GOT3 (cell line): ENCODE results near the gene ABHD6.
"Not testable (repeated sequence)": the region's sequence is repeated elsewhere in the genome, so short reads cannot be mapped to it uniquely, and the experiment has no call there.

ENCODE experiments used
- DNase-seq: peaks from one replicate; lab custom pipeline; 2025; ENCODE audit warnings: mixed read lengths; lab: John Stamatoyannopoulos, UW

Gene ABHD6

GRCh38 chr3:58281069-58281468, 43.5 kb downstream of the ABHD6 start:
- DNase-seq, result no peak

- DNase-seq, result no peak
These were observed 47.7 kb downstream of the ABHD6 start for GRCh38 chr3:58285334-58285733.

- DNase-seq, result no peak
These were observed 49.8 kb downstream of the ABHD6 start for GRCh38 chr3:58287354-58287753.

- DNase-seq, result no peak
These were observed 50.6 kb downstream of the ABHD6 start for GRCh38 chr3:58288011-58288728.

- DNase-seq, result not testable (repeated sequence)
These were observed 51.5 kb downstream of the ABHD6 start for GRCh38 chr3:58288964-58289613.

GRCh38 chr3:58290446-58290845, 52.9 kb downstream of the ABHD6 start:
- not testable (repeated sequence) for DNase-seq

GRCh38 chr3:58291671-58292338, 54.2 kb downstream of the ABHD6 start:
- DNase-seq, result no peak

- no peak for DNase-seq
These were observed 55.3 kb downstream of the ABHD6 start for GRCh38 chr3:58292866-58293265.

GRCh38 chr3:58293516-58293915, 55.9 kb downstream of the ABHD6 start:
- DNase-seq, result no peak

- DNase-seq, result no peak
These were observed 58.7 kb downstream of the ABHD6 start for GRCh38 chr3:58296269-58296668.

GRCh38 chr3:58296843-58297242, 59.3 kb downstream of the ABHD6 start:
- no peak for DNase-seq

GRCh38 chr3:58298190-58298589, 60.6 kb downstream of the ABHD6 start:
- no peak for DNase-seq

GRCh38 chr3:58299075-58299474, 61.5 kb downstream of the ABHD6 start:
- DNase-seq, result no peak

- DNase-seq, result no peak
These were observed 62.4 kb downstream of the ABHD6 start for GRCh38 chr3:58299839-58300516.

GRCh38 chr3:58305882-58306711, 68.5 kb downstream of the ABHD6 start, which contains the start of the genes HTD2 and RPP14:
HTD2 (plus strand) TSS chr3:58306520; CDS start chr3:58317614, 11,094 bp downstream.
RPP14 (plus strand) TSS chr3:58306245; CDS start chr3:58310330, 4,085 bp downstream.
- peak; percentile 86 for DNase-seq

- no peak for DNase-seq
These were observed 70.1 kb downstream of the ABHD6 start for GRCh38 chr3:58307639-58308215.

GRCh38 chr3:58308728-58309127, 71.1 kb downstream of the ABHD6 start:
- no peak for DNase-seq

GRCh38 chr3:58317811-58318210, 80.2 kb downstream of the ABHD6 start:
- no peak for DNase-seq

GRCh38 chr3:58321791-58322190, 84.2 kb downstream of the ABHD6 start:
- no peak for DNase-seq

- DNase-seq, result no peak
These were observed 85.2 kb downstream of the ABHD6 start for GRCh38 chr3:58322793-58323192.
